Testis (tissue), 2 donors: ENCODE results near the gene PCCB.

Experiments
- POLR2A ChIP-seq: fragments of 450-650 bp; IDR thresholded peaks from one replicate; pipeline ENCODE4 v1.6.1; 2017; ENCODE audit warnings: antibody characterized with exemption, mild to moderate bottlenecking, moderate library complexity
- TF ChIP-seq, protein P1 (sequence below), 3 experiments: fragments of 450-650 bp in 2 of 3; fragments of 200-600 bp in 1 of 3; sonication (generic) in 1 of 3; IDR thresholded peaks; one replicate each; pipeline ENCODE4 v1.5.1; 2016 to 2019; ENCODE audit warnings: antibody characterized with exemption in 3 of 3, mild to moderate bottlenecking in 2 of 3, moderate library complexity in 1 of 3

DNA sequence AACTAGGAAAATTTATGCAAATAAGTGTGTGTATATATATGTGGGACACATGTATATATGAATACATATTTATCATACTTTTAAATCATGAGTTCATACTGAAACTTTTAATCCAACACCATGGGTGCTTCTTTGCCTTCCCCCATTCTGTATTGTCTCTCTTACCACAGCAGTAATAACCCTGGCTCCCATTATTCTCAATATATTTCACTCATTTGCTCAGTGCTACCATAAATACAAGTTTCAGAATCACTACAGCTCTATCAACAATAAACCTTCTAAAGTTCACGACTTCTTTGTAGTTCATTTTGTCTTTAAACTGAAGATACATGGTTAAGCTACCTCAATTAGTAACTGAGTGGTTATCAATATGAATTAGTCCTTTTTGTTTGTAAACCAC lies 82.2 kb downstream of the PCCB start:
- TF ChIP-seq, protein P1, sequence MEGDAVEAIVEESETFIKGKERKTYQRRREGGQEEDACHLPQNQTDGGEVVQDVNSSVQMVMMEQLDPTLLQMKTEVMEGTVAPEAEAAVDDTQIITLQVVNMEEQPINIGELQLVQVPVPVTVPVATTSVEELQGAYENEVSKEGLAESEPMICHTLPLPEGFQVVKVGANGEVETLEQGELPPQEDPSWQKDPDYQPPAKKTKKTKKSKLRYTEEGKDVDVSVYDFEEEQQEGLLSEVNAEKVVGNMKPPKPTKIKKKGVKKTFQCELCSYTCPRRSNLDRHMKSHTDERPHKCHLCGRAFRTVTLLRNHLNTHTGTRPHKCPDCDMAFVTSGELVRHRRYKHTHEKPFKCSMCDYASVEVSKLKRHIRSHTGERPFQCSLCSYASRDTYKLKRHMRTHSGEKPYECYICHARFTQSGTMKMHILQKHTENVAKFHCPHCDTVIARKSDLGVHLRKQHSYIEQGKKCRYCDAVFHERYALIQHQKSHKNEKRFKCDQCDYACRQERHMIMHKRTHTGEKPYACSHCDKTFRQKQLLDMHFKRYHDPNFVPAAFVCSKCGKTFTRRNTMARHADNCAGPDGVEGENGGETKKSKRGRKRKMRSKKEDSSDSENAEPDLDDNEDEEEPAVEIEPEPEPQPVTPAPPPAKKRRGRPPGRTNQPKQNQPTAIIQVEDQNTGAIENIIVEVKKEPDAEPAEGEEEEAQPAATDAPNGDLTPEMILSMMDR (IDR thresholded peaks at IDR 0.05) = no peak
- TF ChIP-seq POLR2A = no peak
